Kidney epithelial cell (primary cell): ENCODE data around the gene CNDP2. TPM values are rescaled to one million over a fixed set of nuclear protein-coding genes. Genes with fewer than 3 reads are reported as not detected.

Experiments
- DNase-seq: peaks from one replicate; pipeline ENCODE4 v3.0.0-alpha.2; 2010; ENCODE audit warnings: low read depth
- H3K27me3 ChIP-seq: 2 replicates; pipeline ENCODE4 v1.6.0; 2011; ENCODE audit warnings: low read length; ENCODE audit not compliant: control insufficient read depth, insufficient read depth
- H3K36me3 ChIP-seq: 2 replicates; pipeline ENCODE4 v1.5.1; 2011; ENCODE audit warnings: low read length; ENCODE audit not compliant: control insufficient read depth, insufficient read depth
- H3K4me3 ChIP-seq: 2 replicates; pipeline ENCODE4 v1.5.1; 2011; ENCODE audit warnings: low read depth, mild to moderate bottlenecking, control low read depth, low read length
- CTCF ChIP-seq: IDR thresholded peaks from 2 replicates; pipeline ENCODE4 v1.5.1; 2011; ENCODE audit warnings: mild to moderate bottlenecking, moderate library complexity, low read length, control low read depth, inconsistent platforms; ENCODE audit not compliant: insufficient read depth, poor library complexity, severe bottlenecking
- total RNA-seq: library from RNA; depleted of rRNA; stranded (reverse); fragments of >200 nt; gene quantifications from 2 replicates; pipeline ENCODE4 v1.2.3, GENCODE V29; 2015

CNDP2 gene
- total RNA-seq, 1 donor from 2014 or later = 225 TPM

GRCh38 chr18:74541703-74542555, 45.8 kb downstream of the CNDP2 start:
- TF ChIP-seq CTCF = no peak
- Histone ChIP-seq H3K27me3 (peaks cover 3% of the 10 kb centered on the region), H3K36me3 (no peaks in the 10 kb centered on the region), H3K4me3 (no peak overlapping the region)
- DNase-seq = no peak

GRCh38 chr18:74544898-74545297, 48.7 kb downstream of the CNDP2 start:
- H3K4me3 ChIP-seq = no peak overlapping the region
- H3K36me3 ChIP-seq = no peaks in the 10 kb centered on the region
- no peak for TF ChIP-seq CTCF
- no peak for DNase-seq
- H3K27me3 ChIP-seq = no peaks in the 10 kb centered on the region

GRCh38 chr18:74546007-74546406, 49.8 kb downstream of the CNDP2 start:
- H3K27me3 ChIP-seq = no peaks in the 10 kb centered on the region
- no peak for TF ChIP-seq CTCF
- DNase-seq = no peak
- no peak overlapping the region for H3K4me3 ChIP-seq
- H3K36me3 ChIP-seq = no peaks in the 10 kb centered on the region

GRCh38 chr18:74546751-74547530, 50.8 kb downstream of the CNDP2 start:
- no peak for TF ChIP-seq CTCF
- no peaks in the 10 kb centered on the region for H3K27me3 ChIP-seq
- no peak overlapping the region for H3K4me3 ChIP-seq
- DNase-seq = no peak
- H3K36me3 ChIP-seq = no peaks in the 10 kb centered on the region

GRCh38 chr18:74547860-74548259, 51.7 kb downstream of the CNDP2 start:
- H3K36me3 ChIP-seq = no peaks in the 10 kb centered on the region
- TF ChIP-seq CTCF = no peak
- H3K27me3 ChIP-seq = no peaks in the 10 kb centered on the region

More at GRCh38 chr18:74547860-74548259, 51.7 kb downstream of the CNDP2 start:
- no peak for DNase-seq
- H3K4me3 ChIP-seq = no peak overlapping the region
